GM19438 (cell line): ENCODE measurements around the gene MROH2A.

Experiments used
- ATAC-seq: cut with Tn5 transposase; IDR thresholded peaks from one replicate; pipeline ENCODE4 v1.9.1; 2021; ENCODE audit warnings: low read depth; ENCODE audit not compliant: unreplicated experiment

Gene MROH2A

DNA sequence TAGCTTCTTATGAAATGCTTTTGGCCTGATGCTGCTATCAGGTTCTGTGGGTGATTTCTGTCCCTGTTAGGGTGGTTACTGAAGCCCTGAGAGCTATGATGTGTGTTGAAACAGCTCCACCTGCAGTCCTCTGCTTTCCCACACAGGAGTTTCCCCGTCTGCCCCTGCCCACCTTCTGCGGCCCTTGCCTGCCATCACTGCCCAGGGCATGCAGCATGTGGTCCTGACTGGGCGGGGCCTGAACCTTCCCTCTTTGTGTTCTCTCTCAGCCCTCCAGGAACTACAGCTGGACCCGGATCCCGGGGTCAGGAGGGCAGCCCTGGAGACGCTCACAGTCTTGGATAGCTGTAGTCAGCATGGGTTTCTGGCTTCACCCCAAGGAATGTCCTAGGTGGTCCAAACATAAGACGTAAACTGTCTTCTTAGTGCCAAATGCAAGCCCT is 54.8 kb downstream of the MROH2A start:
- ATAC-seq, result no peak

DNA sequence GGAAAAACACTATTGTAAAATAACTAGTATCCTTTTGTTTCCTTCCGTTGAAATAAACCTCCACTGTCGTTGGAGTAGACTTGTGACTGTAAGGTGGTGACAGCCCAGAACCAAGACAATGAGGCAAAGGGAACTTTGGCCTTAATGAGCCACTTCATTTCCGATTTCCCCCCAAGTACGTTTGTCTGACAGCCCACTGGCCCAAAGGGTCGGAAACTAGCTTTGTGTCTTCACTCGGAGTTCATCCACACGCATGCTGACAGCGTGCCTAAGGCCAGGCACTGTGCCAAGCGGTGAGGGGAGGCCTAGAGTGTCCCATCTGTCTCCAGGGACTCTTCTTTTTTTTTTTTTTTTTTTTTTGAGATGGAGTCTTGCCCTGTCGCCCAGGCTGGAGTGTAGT is 55.2 kb downstream of the MROH2A start:
- no peak for ATAC-seq

DNA sequence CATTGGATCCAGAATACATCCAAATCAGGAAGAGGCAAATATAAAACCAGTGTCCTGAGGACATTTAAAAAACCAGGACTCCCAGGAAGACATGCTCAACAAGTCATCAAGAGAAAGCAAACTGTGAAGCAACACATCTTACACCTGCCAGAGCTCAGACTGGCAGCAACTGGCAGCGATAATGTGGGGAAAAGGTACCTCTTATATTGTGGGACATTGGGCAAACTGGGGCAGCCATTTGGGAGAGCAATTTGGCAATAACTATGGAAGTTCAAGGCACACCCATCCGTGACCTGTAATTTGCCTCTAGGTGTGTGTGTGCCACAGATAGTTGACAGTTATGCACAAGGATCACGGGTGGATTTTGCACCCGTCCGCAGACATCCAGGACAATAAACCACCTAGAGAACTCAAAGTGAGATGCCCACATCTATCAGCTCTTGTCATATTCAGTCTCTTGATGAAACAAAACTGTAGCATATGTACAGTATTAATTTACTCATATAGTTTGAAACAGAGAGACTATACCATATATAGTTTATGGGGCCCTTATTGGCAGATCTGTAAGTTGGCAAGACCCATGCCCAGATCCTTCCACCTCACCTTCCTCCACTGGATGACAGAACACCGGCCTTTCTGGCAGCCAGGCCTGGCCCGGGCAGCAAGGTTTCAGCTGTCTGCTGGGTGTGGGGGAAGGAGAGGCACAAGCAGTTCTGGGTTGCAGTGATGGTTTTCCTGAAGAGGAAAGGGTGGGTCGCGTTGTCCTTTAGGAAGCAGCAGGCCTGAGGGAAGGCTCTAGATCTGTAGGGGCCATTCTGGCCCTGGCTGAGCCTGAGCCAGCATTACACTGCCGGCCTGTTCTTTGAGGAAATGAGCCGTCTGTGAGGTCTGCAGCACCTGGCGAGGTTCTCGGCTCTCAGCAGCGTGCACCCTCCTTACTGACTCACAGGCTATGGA is 57.4 kb downstream of the MROH2A start:
- ATAC-seq, result no peak

DNA sequence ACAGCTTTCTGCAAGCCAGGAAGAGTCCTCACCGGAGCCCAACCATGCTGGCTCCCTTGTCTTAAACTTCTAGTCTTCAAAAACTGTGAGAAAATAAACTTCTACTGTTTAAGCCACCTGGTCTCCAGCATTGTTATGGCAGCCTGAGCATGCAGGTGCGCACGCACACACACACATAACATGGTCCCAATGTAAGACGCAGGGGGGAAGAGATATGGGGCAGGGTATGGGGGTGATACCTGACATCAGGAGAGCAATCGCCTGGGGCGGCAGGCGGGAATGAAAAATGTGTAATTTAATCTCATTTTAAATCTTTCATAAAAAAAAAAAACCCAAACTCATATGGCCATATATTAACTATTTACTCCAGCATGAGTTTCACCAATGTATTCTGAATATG is 58.2 kb downstream of the MROH2A start:
- ATAC-seq, result no peak

DNA sequence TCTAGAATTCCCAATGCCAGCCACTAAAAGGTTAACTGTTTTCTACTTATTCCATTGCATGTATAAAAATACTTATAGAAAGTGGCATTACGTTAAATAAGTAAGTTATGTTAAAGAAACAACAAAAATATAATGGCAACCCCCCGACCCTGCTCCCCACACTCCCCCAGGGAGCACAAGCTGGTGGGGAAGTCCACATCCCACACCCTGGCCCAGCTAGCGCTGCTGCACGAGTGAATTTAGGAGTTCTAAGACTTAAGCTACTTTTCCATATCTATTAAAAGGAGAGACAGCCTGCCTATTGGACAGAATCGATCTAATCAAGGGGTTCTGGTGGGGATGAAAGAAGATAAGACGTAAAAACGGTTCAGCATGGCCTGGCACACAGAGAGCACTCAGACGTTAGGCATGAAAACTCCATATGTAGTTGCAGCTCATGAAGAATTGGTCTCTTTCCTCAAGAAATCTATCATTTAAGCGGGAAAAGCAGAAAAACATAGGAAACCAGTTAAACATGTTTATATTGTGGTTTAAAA is 59.6 kb downstream of the MROH2A start:
- ATAC-seq, result no peak

DNA sequence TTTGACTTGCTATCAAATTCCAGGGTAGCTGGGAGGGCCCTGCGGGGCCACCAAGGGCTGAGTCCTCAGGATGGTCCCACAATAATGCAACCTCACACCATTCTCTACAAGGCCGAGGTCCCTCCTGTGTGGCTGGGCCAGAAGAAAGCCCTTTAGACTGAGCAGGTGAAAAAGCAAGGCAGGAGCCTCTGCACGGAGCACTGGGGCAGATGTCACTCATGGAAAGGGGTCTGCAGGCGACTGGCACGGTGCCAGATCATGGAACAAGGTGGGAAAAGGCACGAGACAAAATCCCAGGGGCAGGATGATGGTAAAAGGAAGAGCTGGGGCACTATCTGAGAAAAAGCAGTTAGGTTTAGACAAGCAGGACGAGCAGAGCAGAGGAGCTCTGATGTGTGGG is 60.1 kb downstream of the MROH2A start:
- ATAC-seq, result no peak

DNA sequence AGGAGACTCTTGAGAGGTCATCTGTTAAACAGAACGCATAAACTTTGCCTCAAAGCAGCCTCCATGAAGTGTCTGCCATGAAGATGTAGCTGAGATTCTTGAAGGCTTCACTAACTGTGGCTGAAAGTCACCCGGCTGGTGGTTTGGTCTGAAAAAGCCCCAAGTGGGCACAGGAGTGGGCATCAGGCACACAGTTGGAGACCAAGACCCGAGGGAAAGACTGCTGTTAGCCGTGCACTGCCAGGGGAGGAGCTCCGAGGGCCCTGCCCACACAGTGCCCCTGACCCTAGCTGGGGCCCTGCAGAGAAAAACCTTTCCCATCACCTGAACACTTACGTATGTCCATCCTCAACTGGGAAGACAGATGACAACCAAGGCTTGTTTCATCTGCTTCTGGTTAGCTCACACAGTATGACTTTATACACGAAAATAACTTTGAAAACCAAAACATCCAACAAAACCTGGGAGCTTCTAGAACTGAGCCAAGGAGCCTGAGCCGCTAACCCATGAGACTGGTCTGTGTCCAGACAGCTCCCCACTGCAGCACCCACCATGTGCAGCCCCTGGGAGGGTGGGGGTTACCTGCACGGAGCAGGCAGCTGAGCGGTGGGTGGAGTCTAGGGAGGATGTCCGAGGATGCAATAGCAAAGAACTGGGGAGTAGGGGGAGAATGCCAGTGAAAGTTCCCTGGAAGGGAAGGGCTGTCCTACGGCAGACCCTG is 60.8 kb downstream of the MROH2A start:
- no peak for ATAC-seq

DNA sequence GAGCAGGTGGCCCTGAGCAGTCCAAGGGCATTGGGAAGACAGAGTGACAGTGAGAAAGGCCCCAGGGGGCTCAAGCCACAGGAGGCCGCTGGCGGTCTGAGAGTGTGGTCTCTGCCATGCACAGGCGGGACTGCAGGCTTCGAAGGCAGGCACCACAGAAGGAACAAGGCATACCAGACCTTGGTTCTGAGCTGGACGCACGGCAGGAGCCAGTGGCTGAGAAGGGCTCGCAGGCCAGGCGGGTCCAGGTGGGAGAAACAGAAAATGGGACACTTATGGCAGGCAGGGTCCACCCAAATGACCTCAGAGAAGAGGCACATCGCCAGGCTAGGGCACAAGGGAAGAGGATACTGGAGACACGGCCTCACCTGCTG is 61.3 kb downstream of the MROH2A start:
- no peak for ATAC-seq

DNA sequence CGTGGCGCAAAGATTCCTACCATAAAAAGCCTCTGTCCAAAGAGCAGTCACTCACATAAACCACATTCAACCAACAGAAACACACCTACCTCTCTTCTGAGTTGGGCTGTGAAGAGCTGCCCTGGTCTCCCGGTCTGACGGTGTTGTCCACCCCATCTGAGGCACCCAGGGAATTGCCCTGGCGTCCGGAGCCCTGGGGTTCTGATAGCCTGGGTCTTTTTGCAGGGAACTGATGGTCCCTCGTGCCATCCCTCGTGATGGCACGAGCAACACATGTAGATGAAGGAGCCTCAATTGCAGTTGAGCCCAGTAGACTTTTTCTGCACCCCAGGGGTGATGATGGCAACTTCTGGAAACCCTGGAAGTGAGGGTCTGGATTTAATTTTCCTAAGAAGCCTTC is 62.4 kb downstream of the MROH2A start:
- ATAC-seq, result no peak

DNA sequence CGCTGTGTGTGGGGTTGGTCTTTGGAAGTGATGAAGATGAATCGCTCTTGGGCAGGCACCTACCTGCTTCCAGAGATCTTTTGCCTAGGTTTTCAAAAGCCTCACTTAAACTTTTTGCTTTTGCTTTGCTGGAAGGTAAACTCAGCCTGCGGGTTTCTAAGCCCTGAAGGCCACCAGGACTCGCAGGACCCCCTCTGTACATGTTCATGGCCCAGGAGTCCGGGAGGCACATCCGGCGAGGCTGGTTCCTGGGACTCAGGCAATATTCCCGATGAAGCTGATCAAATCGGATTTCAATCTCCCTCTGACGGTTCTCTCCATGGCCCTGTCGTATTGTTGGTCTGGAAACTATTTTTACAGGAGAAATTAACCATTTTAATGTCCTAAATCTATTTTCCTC is 63.1 kb downstream of the MROH2A start:
- no peak for ATAC-seq

DNA sequence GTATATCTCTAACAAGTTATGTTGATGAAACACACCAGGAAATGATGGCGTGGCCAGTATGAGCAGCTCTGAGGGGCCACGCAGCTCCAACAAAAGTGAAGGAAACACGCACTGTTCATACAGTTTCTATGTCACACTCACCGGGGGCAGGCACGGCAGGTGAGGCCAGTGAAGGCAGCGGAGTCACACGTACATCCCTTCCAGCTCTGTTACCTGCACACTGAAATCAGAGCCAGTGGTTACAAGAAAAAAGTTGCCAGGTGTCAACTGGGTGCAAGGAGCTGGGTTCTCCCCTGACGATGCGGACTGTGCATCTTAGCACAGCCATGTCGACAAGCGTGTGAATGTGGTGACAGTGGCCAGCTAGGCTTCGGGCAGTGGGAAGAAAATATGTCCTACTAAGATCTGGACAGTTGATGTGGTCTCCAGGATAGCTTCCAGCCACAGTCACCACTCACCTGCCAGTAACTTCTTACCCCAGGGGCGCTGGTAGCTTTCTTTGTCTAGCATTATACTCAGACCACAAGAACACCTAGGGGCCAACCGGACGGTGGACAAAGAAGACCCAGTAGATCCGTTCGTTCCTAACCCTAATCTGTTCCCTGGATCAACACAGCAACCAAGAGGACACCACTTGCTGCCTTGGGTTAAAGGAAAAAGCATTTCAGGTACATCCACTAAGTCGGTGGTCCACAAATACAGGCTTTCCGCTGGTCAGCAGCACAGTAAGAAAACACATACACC is 66.1 kb downstream of the MROH2A start:
- ATAC-seq, result no peak

DNA sequence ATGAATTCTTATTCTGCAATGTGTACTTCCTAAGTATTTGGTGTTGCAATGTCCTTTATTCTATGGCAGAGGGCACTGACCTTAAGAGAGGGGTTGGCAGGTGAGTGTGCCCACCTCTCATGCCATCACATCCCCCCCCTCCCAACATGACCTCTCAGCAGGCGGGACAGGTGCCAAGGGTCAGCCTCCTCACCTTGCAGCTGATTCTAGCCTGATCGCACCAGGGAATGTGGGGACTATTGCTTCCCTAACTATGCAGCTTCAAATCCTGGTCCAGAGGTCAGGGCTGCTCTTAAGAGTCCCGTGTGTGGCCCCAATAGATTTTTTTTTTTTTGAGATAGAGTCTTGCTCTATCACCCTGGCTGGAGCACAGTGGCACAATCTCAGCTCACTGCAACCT is 66.7 kb downstream of the MROH2A start:
- ATAC-seq, result no peak

DNA sequence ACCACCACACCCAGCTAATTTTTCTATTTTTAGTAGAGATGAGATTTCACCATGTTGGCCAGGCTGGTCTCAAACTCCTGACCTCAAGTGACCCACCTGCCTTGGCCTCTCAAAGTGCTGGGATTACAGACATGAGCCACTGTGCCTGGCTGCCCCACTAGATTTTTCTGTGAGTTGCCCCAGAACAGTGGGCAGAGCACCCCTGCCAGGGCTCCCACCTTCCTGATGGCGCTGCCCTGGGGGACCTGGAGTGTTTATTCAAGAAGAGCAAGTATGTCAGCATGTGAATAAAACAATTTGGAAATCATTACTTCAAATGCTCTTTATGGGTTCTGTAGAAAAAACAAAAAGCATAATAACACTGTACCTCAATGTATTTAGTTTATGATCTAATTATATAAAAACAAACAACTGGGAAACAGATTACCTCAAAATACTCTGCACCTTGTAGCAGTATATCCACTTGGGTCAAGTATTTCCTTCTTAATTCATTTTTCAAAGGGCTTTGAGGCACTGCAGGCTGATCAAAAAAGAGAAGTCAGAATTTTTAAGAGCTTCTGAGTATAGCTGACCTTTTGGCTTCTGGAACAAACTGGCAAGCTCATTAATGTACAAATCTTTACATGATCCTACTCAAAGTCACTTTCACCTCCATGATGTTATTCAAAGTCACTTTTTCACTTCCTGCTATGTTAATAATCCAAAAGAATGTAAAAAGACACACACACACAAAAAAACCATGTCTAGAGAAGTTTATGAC is 67.4 kb downstream of the MROH2A start:
- no peak for ATAC-seq

DNA sequence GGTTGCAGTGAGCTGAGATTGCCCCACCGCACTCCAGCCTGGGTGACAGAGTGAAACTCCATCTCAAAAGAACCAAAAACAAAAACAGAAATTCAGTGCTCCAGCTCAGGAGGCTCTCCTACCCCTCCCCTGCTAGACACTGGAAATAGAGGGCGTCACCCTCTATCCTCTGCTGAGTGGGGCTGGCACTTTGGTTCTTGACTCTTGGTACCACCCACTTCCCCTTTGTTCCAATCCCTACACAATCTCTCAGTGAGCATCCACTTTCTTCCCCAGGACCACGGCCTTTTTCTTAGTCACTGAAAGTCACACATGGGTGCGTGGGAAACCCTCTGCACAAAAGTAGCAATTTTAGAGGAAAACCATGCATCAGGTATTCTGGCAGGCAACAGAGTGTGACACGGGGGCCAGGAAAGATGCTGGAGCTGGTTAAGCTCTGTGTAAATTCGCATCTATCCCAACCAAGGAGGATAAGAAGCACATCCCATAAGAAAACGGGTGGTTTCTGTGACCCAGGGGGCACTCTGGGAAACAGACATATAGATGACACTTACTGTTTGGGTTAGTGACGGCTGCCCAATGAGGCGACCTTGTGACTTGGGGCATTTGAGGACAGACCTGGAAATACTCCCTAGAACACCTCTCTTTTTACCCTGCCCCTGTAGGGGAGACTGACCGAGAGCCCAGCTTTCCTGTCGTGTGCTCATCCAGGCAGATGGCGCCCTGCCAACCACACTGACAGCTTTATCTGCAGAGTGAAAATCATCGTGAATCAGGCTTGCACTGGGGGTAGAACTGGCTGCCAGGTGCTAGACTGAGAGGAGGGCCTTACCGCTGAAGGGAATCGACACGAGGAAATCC is 68.5 kb downstream of the MROH2A start:
- no peak for ATAC-seq

DNA sequence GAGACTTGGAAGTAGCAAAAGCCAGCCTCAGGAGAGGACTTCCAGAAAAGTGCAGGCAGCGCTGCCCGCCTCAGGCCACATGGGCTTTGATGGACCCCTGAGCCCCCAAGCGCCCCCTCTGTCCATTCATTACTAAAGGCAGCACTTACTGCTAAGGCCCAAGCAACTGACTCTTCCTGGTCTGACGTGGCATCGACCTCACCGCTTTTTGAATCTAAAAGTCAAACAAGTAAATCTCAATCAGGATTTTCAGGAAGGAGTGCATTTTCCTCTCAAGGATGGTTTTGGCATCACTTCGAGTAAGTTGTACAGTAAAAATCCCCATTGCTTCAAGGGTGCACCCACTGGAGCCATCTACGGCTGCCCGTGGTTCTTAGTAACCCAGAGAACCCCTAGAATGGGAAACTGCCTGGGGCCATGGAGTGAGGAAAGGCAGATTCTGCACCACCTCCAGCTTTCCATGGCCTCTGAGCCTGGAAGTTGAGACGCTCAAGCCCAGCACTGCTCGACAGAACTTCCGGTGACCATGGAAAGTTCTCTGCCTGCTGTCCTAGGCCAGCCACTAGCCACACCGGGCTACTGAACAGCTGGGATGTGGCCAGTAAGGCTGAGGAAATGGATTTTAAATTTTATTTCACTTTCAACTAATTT is 69.2 kb downstream of the MROH2A start:
- ATAC-seq, result no peak

DNA sequence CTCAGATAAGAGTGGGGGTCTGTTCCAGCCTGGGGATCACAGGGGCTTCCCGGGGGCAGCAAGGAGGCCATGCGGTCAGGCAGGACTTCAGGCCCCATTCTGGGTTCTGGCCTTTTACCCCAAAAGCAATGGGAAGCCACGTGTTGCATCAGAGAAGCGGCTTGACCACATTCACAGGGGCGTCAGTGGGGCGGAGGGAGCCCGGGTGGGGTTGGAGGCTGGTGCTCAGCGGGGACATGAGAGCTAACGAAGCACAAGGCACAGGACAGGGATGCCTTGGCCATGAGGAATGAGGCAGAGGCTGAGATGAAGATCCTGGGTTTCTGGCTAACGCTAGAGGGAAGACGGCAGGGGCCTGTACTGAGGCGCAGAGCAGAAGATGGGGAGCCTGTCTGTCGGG is 70.1 kb downstream of the MROH2A start:
- no peak for ATAC-seq

DNA sequence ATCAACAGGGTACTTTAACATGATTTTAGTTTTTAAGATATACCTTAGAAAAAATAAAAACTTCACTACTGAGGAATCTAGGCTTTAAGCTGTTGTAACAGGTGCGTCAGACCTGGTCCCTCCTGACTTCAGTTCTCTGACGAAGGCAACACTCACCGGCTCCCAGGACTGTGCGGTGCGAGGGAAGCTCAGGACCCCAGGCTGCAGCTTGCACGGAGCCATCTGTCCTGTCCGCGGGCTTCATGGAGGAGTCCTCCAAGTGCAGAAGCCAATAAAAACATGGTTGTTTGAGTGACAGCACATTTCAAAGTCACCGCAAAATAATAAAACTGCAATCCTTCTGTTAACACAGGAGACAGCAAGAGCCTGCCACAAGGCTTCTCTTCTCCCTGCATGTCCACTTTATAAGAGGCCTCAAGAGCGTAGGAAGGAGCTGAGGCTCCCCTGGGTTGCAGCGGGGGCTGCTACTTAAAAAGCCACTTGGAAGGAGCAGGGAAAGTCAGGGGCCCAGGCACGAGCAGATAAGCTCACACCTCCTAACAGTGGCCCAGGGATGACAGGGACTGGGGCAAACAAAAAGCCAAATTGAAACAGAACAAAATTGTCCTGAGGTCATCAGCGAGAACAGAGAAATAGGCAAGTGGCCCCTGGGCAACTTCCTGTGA is 71.6 kb downstream of the MROH2A start:
- ATAC-seq, result no peak

DNA sequence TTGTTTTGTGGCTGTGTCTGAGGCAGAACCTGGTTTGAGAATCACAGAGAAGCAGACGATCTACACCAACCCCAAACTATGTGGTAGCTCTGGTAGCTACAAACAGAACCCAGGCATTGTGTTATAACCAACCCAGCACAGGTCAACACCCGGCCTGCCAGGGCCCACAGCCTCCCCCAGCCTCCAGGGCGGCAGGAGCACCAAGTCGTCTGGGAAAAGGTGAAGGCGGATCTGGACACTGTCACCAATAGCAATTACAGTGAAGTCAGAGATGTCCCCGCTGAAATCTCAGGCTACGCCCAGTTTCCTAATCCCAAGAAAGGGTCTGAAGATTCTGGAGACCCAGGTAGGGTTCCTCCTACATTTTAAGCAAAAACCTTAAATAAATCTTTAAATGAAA is 72.6 kb downstream of the MROH2A start:
- ATAC-seq, result no peak
